ENCODE data around the gene HEBP2.

DNA sequence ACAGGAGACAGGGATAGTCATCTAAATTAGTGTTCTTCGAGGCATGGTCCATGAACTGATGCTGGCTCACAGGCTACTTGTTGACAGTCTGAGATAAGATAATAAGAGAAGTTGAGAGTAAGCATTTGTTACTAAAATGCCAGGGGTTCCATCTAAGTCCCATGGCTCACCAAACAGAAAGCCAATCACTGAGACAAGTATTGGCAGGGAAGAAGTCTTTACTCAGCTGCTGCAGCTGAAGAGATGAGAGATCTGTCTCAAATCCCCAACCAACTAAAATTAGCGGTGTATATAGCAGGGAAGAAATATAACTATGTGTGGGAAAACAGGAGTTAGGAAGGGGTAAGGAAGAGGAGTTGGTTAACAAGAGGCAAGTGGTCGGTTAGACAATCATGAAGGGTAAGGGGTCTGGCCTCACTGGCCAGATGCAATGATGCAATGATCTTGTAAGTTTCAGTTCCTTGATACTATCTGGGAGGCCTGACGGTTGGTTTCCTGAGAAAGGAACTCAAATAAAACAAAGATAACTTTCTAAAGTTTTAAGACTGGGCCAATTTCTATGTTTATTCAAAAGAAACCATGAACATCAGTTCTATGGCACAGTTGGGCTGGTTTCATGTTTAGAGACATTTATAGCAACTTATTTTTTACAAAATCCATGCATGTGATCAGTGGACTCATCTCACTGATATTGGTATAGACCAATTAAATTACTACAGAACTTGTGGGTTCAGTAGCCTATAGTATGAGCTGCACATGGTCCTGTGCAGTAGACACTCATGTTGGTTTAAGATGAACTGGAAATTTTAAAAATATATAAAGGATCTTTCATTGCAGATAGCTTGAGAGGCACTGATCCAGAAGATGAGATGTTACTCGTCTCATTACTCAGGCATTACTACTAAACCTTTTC is 9.9 kb upstream of the HEBP2 start:
- TF ChIP-seq SUZ12 (IDR thresholded peaks at IDR 0.05; ENCODE audit: extremely low read depth, insufficient read depth, insufficient read length), result no peak
- no peak for TF ChIP-seq ZNF274 (IDR thresholded peaks at IDR 0.05; ENCODE audit: low read depth, low read length)
- TF ChIP-seq YY1 (IDR thresholded peaks at IDR 0.05; ENCODE audit: insufficient read depth, insufficient read length), result no peak
